GM12892 (cell line): ENCODE results near the gene NYAP2.

Experiments
- POLR2A ChIP-seq: IDR thresholded peaks from 2 replicates; pipeline ENCODE4 v1.6.1; 2011; ENCODE audit warnings: low read depth, low read length, control low read depth
- POLR2AphosphoS5 ChIP-seq: IDR thresholded peaks from 2 replicates; pipeline ENCODE4 v1.6.1; 2011; ENCODE audit warnings: low read depth, low read length, control low read depth
- TAF1 ChIP-seq: IDR thresholded peaks from 2 replicates; pipeline ENCODE4 v1.6.1; 2011; ENCODE audit warnings: low read depth, mild to moderate bottlenecking, control low read depth, low read length, borderline replicate concordance

DNA sequence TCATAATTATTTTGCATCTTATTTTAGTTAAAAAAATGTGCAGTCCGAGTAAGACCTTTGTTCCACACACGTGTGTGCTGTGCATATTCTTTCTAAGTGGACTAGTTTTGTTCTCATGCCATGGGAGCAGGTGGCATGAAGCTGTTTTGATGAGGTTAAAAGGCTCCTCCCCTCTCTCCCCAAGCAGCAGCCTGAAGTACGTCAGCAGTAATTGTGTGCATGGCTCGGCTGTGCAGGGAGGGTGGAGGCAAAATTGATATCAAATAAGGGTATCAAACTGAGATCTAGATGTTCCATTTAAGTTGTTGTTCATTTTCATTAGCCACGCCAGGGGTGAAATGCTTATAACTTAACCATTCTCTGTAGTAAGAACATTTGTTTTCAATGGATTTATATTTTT lies at the start of gene NYAP2:
- TF ChIP-seq POLR2AphosphoS5 (no peak), TAF1 (no peak), POLR2A (no peak)
